Upper lobe of left lung (tissue), 4 donors: ENCODE measurements around the gene USP1.

Source experiments
- CTCF ChIP-seq, 6 experiments: fragments of 450-650 bp in 4 of 6; fragments of 200-600 bp in 2 of 6; sonication (generic) in 2 of 6; IDR thresholded peaks; one replicate each; pipeline ENCODE4 v1.5.1; 2016 to 2019; ENCODE audit warnings: antibody characterized with exemption in 6 of 6
- EP300 ChIP-seq, 4 donors: sonication (generic); formaldehyde crosslinking; IDR thresholded peaks; one replicate each; pipeline ENCODE4 v1.5.1; 2017; ENCODE audit warnings: antibody characterized with exemption in 4 of 4, control low read depth in 2 of 4
- POLR2A ChIP-seq, 4 donors: fragments of 450-650 bp; IDR thresholded peaks; one replicate each; pipeline ENCODE4 v1.5.1; 2016 to 2017; ENCODE audit warnings: antibody characterized with exemption in 4 of 4, mild to moderate bottlenecking in 2 of 4
- POLR2AphosphoS5 ChIP-seq, 2 donors: sonication (generic); formaldehyde crosslinking; IDR thresholded peaks; one replicate each; pipeline ENCODE4 v1.5.1; 2017; ENCODE audit warnings: antibody characterized with exemption in 2 of 2

- TF ChIP-seq CTCF (IDR thresholded peaks at IDR 0.05) (no peak), EP300 (IDR thresholded peaks at IDR 0.05) (no peak), POLR2A (IDR thresholded peaks at IDR 0.05) (no peak), POLR2AphosphoS5 (IDR thresholded peaks at IDR 0.05) (no peak)
Observed at GRCh38 chr1:62396871-62397270, 40.0 kb upstream of the USP1 start.
